Natural killer cell (primary cell): ENCODE measurements around the gene POMGNT2. TPM values are rescaled to one million over a fixed set of nuclear protein-coding genes. Genes with fewer than 3 reads are reported as not detected.

Source experiments
- ATAC-seq, 3 donors: fragments of 150-1000 bp in 2 of 3; fragments of 200-7000 bp in 1 of 3; cut with Tn5 transposase; 1 replicate in 1 of 3; 2 replicates in 2 of 3; pipeline ENCODE4 v1.10.0; 2021; ENCODE audit warnings: mild to moderate bottlenecking in 2 of 3, moderate library complexity in 2 of 3
- DNase-seq, 2 donors: peaks; one replicate each; pipeline versions ENCODE4 v3.0.0 to v3.0.0-alpha.2; 2013 to 2021; ENCODE audit warnings: mixed read lengths in 1 of 2
- H3K27ac ChIP-seq: one replicate; pipeline ENCODE4 v1.5.1; 2013; ENCODE audit warnings: mild to moderate bottlenecking, low read length
- H3K27me3 ChIP-seq: one replicate; pipeline ENCODE4 v1.6.1; 2013; ENCODE audit warnings: low read length; ENCODE audit not compliant: control insufficient read depth, insufficient read depth
- H3K36me3 ChIP-seq: one replicate; pipeline ENCODE4 v1.6.1; 2013; ENCODE audit warnings: low read length; ENCODE audit not compliant: control insufficient read depth, insufficient read depth
- H3K4me1 ChIP-seq: one replicate; pipeline ENCODE4 v1.6.1; 2013; ENCODE audit warnings: low read length; ENCODE audit not compliant: control insufficient read depth, insufficient read depth
- H3K4me3 ChIP-seq: one replicate; pipeline ENCODE4 v1.5.1; 2013; ENCODE audit warnings: low read length
- H3K9me3 ChIP-seq: one replicate; pipeline ENCODE4 v1.6.1; 2013; ENCODE audit warnings: low read length; ENCODE audit not compliant: control insufficient read depth, insufficient read depth
- H3K27ac Mint-ChIP-seq, 2 donors: one replicate each; pipeline ENCODE4 v1.8.0; 2022; ENCODE audit warnings: mild to moderate bottlenecking in 2 of 2, mixed read lengths in 2 of 2, moderate library complexity in 1 of 2
- H3K27me3 Mint-ChIP-seq, 2 donors: one replicate each; pipeline ENCODE4 v1.8.0; 2022; ENCODE audit warnings: low read depth in 2 of 2, mixed read lengths in 2 of 2
- H3K36me3 Mint-ChIP-seq: one replicate; pipeline ENCODE4 v1.8.0; 2022; ENCODE audit warnings: mixed read lengths
- H3K4me1 Mint-ChIP-seq, 2 donors: one replicate each; pipeline ENCODE4 v1.8.0; 2022; ENCODE audit warnings: mixed read lengths in 2 of 2
- H3K4me3 Mint-ChIP-seq: one replicate; pipeline ENCODE4 v1.8.0; 2022; ENCODE audit warnings: mild to moderate bottlenecking, moderate library complexity, mixed read lengths
- H3K9me3 Mint-ChIP-seq, 2 donors: one replicate each; pipeline ENCODE4 v1.8.0; 2022; ENCODE audit warnings: mixed read lengths in 2 of 2
- CTCF ChIP-seq: fragments of 200-600 bp; IDR thresholded peaks from one replicate; pipeline ENCODE4 v1.8.0; 2022; ENCODE audit warnings: antibody characterized with exemption
- WGBS: methylation state at CpG from one replicate; pipeline ENCODE4 v1.1.7; 2013; ENCODE audit warnings: missing lambda C conversion rate; ENCODE audit not compliant: insufficient coverage; 5-methylcytosine and 5-hydroxymethylcytosine counted together
- intact Hi-C: fragments of 100-400 bp; cut with micrococcal nuclease; formaldehyde crosslinking; loops from one replicate; pipeline ENCODE4 v1.14.2; 2022
- total RNA-seq, 4 donors: library from RNA; stranded (reverse); fragments of 120-200 nt in 1 of 4; gene quantifications; one replicate each; pipeline versions ENCODE4 v1.2.3 to v1.2.4, GENCODE V29; 2013 to 2022

Gene POMGNT2
- total RNA-seq, 3 donors from 2014 or later (not counting 1 experiment from before 2014, with no cell fraction given) = 4.3 to 7.4 (median 6.6) TPM

- Mint-ChIP-seq H3K36me3 (no peaks in the 10 kb centered on the region), H3K9me3 (no peaks in the 10 kb centered on the region)
- no peak for ATAC-seq
These were observed 70.0 kb downstream of the POMGNT2 start for GRCh38 chr3:43035801-43036365.

GRCh38 chr3:43034911-43035310 lies 71.0 kb downstream of the POMGNT2 start:
- WGBS = 94% methylated on average over 4 of the region's 4 CpGs
- Histone ChIP-seq H3K36me3 (no peaks in the 10 kb centered on the region), H3K27me3 (no peaks in the 10 kb centered on the region), H3K9me3 (no peaks in the 10 kb centered on the region), H3K4me3 (no peak overlapping the region), H3K27ac (no peak overlapping the region), H3K4me1 (peaks cover 28% of the 10 kb centered on the region)
- no peak overlapping the region for H3K4me3 Mint-ChIP-seq
- DNase-seq = no peak
- ATAC-seq = no peak
- H3K27ac Mint-ChIP-seq = peak overlapping the region in 1 of 2 donors; percentile 91
- no peaks in the 10 kb centered on the region for H3K9me3 Mint-ChIP-seq
- no peaks in the 10 kb centered on the region for H3K27me3 Mint-ChIP-seq
- TF ChIP-seq CTCF = no peak
- no peaks in the 10 kb centered on the region for H3K36me3 Mint-ChIP-seq
- peaks cover 31 to 39% of the 10 kb centered on the region in 2 donors for H3K4me1 Mint-ChIP-seq
- intact Hi-C loops = no loop called here

More at GRCh38 chr3:43035801-43036365, 70.0 kb downstream of the POMGNT2 start:
- TF ChIP-seq CTCF = no peak
- DNase-seq = no peak
- no peak overlapping the region for H3K27ac ChIP-seq
- WGBS = 73% methylated on average over 5 of the region's 5 CpGs
- H3K27ac Mint-ChIP-seq = peak overlapping the region; percentile 87 to 91
- H3K27me3 Mint-ChIP-seq = no peaks in the 10 kb centered on the region
- no peak overlapping the region for H3K4me3 Mint-ChIP-seq
- H3K4me1 ChIP-seq = peaks cover 28% of the 10 kb centered on the region
- H3K4me3 ChIP-seq = no peak overlapping the region
- H3K27me3 ChIP-seq = no peaks in the 10 kb centered on the region
- no peaks in the 10 kb centered on the region for H3K36me3 ChIP-seq
- intact Hi-C loops = loop anchor here (1.0 kb wide), 1 partner anchor 12 kb away; no protein-coding TSS in a partner anchor
- no peaks in the 10 kb centered on the region for H3K9me3 ChIP-seq
- H3K4me1 Mint-ChIP-seq = peaks cover 31 to 39% of the 10 kb centered on the region in 2 donors

- TF ChIP-seq CTCF = no peak
- H3K4me1 Mint-ChIP-seq = peaks cover 31 to 46% of the 10 kb centered on the region in 2 donors
- no peaks in the 10 kb centered on the region for H3K9me3 Mint-ChIP-seq
- H3K4me3 Mint-ChIP-seq = no peak overlapping the region
- Histone ChIP-seq H3K4me1 (peaks cover 28% of the 10 kb centered on the region), H3K27me3 (no peaks in the 10 kb centered on the region), H3K9me3 (no peaks in the 10 kb centered on the region), H3K27ac (no peak overlapping the region), H3K36me3 (no peaks in the 10 kb centered on the region), H3K4me3 (no peak overlapping the region)
- intact Hi-C loops = no loop called here
- peak overlapping the region in 1 of 2 donors; percentile 67 for H3K27ac Mint-ChIP-seq
- ATAC-seq (no peak), DNase-seq (no peak)
- no peaks in the 10 kb centered on the region for H3K36me3 Mint-ChIP-seq
- H3K27me3 Mint-ChIP-seq = no peaks in the 10 kb centered on the region
- 85% methylated on average over 4 of the region's 4 CpGs for WGBS
These were observed 71.7 kb downstream of the POMGNT2 start for GRCh38 chr3:43034200-43034599.
